Inflammatory macrophage treated with lipopolysaccharide for 1 hour (primary cell): ENCODE data around the gene S100A9.
A peak's percentile ranks its signal among the peaks of the same experiment; 100 is the strongest.
"Not testable (repeated sequence)": the region's sequence is repeated elsewhere in the genome, so short reads cannot be mapped to it uniquely, and the experiment has no call there.

Experiments
- DNase-seq, 2 donors: peaks; one replicate each; pipeline ENCODE4 v3.0.0-alpha.2; 2020 to 2022

S100A9 gene

GRCh38 chr1:153357853-153358690 is at the start of gene S100A9:
TSS of gene S100A9 (plus strand) at chr1:153357854. CDS start at chr1:153358284, 430 bp downstream.
- DNase-seq, result peak; percentile 74 to 78

GRCh38 chr1:153308540-153308939 is 49.1 kb upstream of the S100A9 start:
- DNase-seq, result no peak

GRCh38 chr1:153309441-153309840 is 48.2 kb upstream of the S100A9 start:
- DNase-seq, result no peak

- DNase-seq, result no peak
Observed at GRCh38 chr1:153310526-153310925, 47.1 kb upstream of the S100A9 start.

GRCh38 chr1:153312570-153313186 is 45.0 kb upstream of the S100A9 start, which contains the start of gene PGLYRP3:
TSS of gene PGLYRP3 (minus strand) at chr1:153312952. CDS start at chr1:153310665, 2,287 bp downstream.
- DNase-seq, result no peak

- no peak for DNase-seq
Observed at GRCh38 chr1:153313288-153313687, 44.4 kb upstream of the S100A9 start.

GRCh38 chr1:153314388-153314787 is 43.3 kb upstream of the S100A9 start:
- not testable (repeated sequence) for DNase-seq

- DNase-seq, result not testable (repeated sequence)
Observed at GRCh38 chr1:153316013-153316412, 41.6 kb upstream of the S100A9 start.

GRCh38 chr1:153318145-153318544 is 39.5 kb upstream of the S100A9 start:
- DNase-seq, result not testable (repeated sequence)

GRCh38 chr1:153322568-153322967 is 35.1 kb upstream of the S100A9 start:
- no peak for DNase-seq

GRCh38 chr1:153324912-153325311 is 32.7 kb upstream of the S100A9 start:
- DNase-seq, result no peak

GRCh38 chr1:153333902-153334301 is 23.8 kb upstream of the S100A9 start:
- no peak for DNase-seq

- DNase-seq, result no peak
Observed at GRCh38 chr1:153336650-153337049, 21.0 kb upstream of the S100A9 start.

- no peak for DNase-seq
Observed at GRCh38 chr1:153337980-153338853, 19.4 kb upstream of the S100A9 start.

GRCh38 chr1:153339802-153340201 is 17.9 kb upstream of the S100A9 start:
- no peak for DNase-seq

GRCh38 chr1:153340356-153340755 is 17.3 kb upstream of the S100A9 start:
- no peak for DNase-seq

- no peak for DNase-seq
Observed at GRCh38 chr1:153341431-153341934, 16.2 kb upstream of the S100A9 start.

- no peak for DNase-seq
Observed at GRCh38 chr1:153342178-153342577, 15.5 kb upstream of the S100A9 start.

- no peak for DNase-seq
Observed at GRCh38 chr1:153343040-153343681, 14.5 kb upstream of the S100A9 start.

- no peak for DNase-seq
Observed at GRCh38 chr1:153343811-153344717, 13.6 kb upstream of the S100A9 start.

GRCh38 chr1:153344718-153345025 is 13.0 kb upstream of the S100A9 start:
- DNase-seq, result peak; percentile 46 to 51
